NCI-H2029 (cell line): ENCODE measurements around the gene FYTTD1.

Experiments
- DNase-seq: peaks from one replicate; lab custom pipeline; 2025; lab: John Stamatoyannopoulos, UW

The FYTTD1 gene

GRCh38 chr3:197737749-197738462, 11.8 kb upstream of the FYTTD1 start:
- DNase-seq, result no peak

- DNase-seq, result no peak
Observed at GRCh38 chr3:197742787-197743186, 6.9 kb upstream of the FYTTD1 start.

GRCh38 chr3:197746209-197746608, 3.5 kb upstream of the FYTTD1 start:
- no peak for DNase-seq

- no peak for DNase-seq
Observed at GRCh38 chr3:197746801-197747237, 2.9 kb upstream of the FYTTD1 start.

GRCh38 chr3:197748597-197749314, 927 bp upstream of the FYTTD1 start:
- DNase-seq, result no peak

- DNase-seq, result peak; percentile 38
Observed at GRCh38 chr3:197749315-197749600, 425 bp upstream of the FYTTD1 start.

- DNase-seq, result no peak
Observed at GRCh38 chr3:197750396-197750831, 731 bp downstream of the FYTTD1 start.

- DNase-seq, result no peak
Observed at GRCh38 chr3:197750858-197751737, 1.4 kb downstream of the FYTTD1 start.

GRCh38 chr3:197752107-197752506, 2.4 kb downstream of the FYTTD1 start:
- no peak for DNase-seq

- DNase-seq, result no peak
Observed at GRCh38 chr3:197753263-197753662, 3.6 kb downstream of the FYTTD1 start.

GRCh38 chr3:197756704-197757103, 7.0 kb downstream of the FYTTD1 start:
- DNase-seq, result no peak

- DNase-seq, result no peak
Observed at GRCh38 chr3:197758512-197758911, 8.8 kb downstream of the FYTTD1 start.

- DNase-seq, result no peak
Observed at GRCh38 chr3:197761784-197762183, 12.1 kb downstream of the FYTTD1 start.

GRCh38 chr3:197775317-197775716, 25.6 kb downstream of the FYTTD1 start:
- DNase-seq, result no peak

- no peak for DNase-seq
Observed at GRCh38 chr3:197782230-197782629, 32.5 kb downstream of the FYTTD1 start.

GRCh38 chr3:197784019-197784585, 34.4 kb downstream of the FYTTD1 start:
- DNase-seq, result no peak

- DNase-seq, result no peak
Observed at GRCh38 chr3:197787412-197787811, 37.7 kb downstream of the FYTTD1 start.

- DNase-seq, result no peak
Observed at GRCh38 chr3:197789309-197789708, 39.6 kb downstream of the FYTTD1 start.

- no peak for DNase-seq
Observed at GRCh38 chr3:197790033-197790432, 40.4 kb downstream of the FYTTD1 start.

GRCh38 chr3:197791113-197791891, 41.6 kb downstream of the FYTTD1 start, which contains the start of gene LRCH3:
Gene LRCH3 (plus strand): TSS chr3:197791254. CDS start chr3:197791279, 25 bp downstream.
- peak; percentile 62 for DNase-seq

- DNase-seq, result no peak
Observed at GRCh38 chr3:197791892-197792647, 42.4 kb downstream of the FYTTD1 start.
